Skin of body (tissue), 2 donors: ENCODE data around the gene ABCC8. TPM values are rescaled to one million over a fixed set of nuclear protein-coding genes. Genes with fewer than 3 reads are reported as not detected.

Experiments used
- DNase-seq: peaks from one replicate; lab custom pipeline; 2025; lab: John Stamatoyannopoulos, UW
- total RNA-seq: library from RNA; depleted of rRNA; stranded (reverse); fragments of >200 nt; gene quantifications from one replicate; pipeline ENCODE4 v1.2.3, GENCODE V29; 2014

Gene ABCC8
- total RNA-seq, 1 donor from 2014 or later, result 2.5 TPM

DNA sequence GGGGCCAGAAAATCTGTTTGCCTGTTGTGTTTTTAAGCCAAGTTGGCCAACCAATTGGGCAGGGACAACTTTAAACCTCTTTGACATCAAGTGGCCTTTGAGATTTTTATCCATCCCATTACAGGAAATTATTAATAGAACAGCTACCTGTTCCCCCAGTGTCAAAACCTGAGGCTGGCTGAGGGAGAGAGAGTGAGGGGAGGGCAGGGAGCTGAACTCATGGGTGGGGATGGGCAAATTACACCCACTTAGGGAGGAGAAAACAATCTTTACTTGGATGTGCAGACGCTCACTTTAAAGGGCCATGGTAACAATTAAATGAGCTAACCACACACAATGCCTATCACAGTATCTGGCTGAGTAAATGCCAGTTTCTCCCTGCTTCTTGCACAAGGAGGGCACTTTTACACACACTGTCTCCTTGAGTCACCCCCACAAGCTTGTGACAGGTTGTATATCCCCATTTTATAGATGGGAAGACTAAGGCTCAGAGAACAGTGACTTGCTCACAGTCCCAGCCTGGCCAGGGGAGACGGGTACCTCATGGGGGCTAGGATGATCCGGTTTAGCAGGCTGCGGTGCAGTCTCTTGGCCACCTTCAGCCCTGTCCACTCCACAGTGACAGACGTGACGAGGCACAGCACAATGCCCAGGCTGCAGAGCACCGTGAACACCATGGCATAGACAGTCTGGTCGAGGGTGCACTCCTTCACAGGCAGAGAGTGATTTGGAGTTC lies 70.4 kb downstream of the ABCC8 start:
- DNase-seq, result no peak

DNA sequence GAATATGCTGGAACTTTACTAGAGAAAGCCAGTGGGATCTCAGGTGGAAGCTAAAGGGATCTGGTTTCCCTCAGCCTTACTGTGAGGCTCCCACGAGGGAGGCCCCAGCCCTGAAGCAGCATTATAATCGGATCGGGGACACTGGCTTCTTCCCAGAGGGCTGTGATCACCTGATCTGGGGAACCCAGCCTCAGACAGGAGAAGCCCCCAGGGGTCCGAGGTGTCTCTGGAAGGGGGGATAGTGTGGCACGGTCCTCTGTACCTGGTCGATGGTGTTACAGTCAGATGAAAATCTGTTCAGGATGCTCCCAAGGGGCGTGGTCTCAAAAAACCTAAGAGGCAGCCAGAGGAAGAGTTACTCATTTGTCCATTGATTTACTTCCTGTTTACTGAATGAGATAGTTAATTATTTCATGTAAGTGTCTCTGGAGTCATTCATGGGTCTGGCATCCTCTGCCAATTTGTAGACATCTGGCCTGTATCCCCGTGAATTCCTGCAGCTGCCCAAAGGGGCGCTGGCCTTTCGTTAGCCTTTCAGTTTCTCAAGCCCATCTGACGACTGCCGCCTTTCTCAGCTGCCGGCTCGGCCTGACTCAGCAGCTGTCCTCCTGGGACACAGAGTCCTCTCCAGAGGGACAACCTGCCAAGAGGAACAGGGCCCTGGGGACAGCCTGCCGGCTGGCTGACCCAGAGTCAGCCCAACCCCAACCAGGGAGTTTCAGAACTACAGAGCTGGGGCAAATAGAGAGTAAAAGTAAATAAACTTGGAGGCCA lies 71.2 kb downstream of the ABCC8 start:
- no peak for DNase-seq

DNA sequence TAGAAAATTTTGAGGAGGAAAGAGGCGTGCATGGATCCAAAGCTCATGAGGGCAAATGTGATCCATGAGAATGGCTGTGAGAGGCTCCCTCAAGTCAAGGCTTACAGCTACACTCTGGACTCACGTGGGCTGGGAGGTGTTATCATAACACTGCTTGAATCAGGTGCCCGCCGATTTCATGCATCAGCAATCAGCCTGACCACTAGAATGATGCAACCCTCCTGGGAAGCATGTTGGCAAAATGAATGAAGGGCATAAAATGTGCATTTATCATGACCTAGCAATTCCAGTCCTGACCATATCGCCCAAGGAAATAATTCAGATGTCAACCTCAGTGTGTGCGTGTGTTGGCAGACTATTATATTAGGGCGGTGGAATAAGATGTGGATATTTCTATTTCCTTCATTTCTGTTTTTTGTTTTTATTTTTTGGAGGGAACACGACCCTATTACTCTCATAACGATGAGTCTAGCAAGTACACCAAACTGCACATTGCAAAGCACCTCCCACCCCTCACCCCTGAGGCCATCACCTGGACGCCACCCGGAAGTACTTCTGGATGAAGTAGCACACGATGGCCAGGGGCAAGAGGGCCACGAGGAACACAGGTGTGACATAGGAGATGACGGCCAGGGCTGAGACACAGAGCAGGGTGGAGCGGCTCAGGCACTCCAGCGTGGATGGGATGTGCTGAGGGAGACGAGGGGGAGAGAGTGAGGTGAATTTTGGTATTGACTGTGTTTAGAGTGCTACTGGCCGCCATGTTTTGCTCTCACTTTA lies 72.5 kb downstream of the ABCC8 start:
- no peak for DNase-seq

DNA sequence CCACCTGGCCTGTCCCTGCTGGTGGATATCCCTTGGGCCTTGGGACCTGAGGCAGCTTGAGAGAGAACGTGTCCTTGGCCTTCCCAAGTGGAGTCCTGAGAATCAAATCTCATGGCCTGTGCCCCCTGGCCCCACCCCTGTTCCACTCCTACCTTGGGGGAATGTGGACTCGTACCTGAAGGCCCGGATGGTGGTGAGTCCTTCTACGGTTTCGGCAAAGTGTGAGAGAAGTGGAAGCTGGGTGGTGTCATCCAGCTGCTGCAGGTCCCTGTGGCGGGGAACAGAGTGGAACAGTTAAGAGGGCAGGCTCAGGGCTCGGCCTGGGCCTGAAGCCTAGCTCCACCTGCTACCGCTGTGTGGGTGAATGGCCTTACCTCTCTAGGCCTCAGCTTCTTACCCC lies 74.2 kb downstream of the ABCC8 start:
- no peak for DNase-seq

DNA sequence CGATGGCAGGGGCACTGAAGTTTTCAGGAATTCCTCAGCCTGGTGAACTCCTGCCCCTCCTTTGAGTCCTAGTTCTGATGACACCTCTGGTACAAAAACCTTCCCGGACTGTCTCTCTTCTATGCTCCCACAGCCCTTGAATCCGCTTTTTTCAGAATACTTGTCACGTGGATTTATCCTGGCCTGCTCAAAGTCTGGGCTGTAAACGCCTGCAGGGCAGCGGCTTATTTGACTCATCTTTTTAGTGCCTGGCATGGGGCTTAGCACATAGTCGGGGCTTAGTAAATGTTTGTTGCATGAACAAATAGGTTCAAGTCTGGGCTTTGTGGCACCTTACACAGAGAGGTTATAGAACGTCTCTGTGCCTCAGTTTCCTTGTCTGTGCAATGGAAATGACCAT lies 74.8 kb downstream of the ABCC8 start:
- no peak for DNase-seq

DNA sequence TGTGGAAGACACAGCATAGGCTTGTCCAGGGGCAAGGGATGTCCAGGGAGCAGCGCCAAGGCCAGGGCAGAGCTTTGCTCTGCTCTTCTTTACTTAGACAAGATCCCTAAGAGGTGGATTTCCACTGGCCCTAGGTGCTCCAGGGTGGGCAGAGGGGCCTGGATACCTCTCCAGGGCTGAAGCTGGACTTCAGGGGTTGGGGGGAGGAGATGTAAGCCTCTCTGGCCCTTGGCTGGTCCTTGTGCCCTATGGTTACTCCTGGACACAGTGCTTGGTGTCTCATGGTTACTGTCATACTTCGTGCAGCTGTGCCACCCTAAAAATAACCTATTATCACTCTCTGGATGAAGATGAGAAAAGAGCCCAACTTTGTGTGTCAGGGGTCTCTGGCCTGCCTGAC lies 75.3 kb downstream of the ABCC8 start:
- no peak for DNase-seq

DNA sequence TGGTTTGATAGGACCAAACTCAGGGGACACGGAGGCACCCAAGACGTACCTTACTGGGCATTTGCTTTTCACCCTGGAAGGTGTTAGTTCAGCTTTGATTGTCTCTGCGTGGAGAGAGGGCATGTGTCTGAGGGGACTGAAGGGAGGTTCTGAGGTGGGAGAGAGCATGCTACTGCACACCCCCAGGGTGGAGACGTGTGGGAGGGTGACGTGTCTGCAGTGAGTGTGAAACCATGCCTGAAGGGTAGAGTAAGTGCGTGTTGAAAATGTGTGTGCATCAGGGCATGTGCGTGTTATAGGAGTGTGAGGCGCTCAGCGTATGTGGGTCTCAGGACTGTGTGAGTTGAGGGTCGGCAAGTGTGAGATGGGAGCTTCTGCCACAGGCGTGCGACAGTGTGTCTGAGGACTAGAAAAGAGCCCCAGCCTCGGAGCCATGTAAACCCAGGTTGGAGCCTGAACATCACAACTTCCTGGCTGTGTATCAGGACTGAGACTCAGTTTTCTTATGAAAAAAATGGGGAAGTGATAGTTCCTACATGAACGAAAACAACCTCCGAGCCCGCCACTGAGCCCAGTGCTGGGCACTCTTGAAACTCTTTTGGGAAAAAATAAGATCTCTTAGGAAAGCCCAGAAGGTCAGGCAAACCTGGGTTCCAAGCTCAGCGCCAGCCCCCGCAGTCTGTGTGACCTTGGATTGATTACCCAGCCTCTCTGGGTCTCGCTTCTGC lies 76.4 kb downstream of the ABCC8 start:
- DNase-seq, result no peak

DNA sequence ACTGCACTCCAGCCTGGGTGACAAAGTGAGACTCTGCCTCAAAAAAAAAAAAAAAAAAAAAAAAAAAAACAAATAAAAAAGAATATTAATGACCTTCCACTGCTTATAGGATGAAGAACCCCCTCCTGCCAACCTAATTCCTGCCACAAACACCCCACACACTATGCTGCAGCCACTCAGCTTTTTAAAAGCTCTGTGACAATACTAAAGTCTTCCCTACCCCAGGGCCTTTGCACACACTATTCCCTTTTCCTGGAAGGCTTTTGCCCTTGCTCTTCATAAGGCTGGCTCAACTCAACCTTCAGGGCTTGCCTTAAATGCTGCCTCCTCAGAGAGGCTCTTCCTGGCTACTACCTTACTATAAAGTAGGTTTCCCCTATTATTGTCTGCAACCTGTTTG lies 77.4 kb downstream of the ABCC8 start:
- DNase-seq, result no peak

DNA sequence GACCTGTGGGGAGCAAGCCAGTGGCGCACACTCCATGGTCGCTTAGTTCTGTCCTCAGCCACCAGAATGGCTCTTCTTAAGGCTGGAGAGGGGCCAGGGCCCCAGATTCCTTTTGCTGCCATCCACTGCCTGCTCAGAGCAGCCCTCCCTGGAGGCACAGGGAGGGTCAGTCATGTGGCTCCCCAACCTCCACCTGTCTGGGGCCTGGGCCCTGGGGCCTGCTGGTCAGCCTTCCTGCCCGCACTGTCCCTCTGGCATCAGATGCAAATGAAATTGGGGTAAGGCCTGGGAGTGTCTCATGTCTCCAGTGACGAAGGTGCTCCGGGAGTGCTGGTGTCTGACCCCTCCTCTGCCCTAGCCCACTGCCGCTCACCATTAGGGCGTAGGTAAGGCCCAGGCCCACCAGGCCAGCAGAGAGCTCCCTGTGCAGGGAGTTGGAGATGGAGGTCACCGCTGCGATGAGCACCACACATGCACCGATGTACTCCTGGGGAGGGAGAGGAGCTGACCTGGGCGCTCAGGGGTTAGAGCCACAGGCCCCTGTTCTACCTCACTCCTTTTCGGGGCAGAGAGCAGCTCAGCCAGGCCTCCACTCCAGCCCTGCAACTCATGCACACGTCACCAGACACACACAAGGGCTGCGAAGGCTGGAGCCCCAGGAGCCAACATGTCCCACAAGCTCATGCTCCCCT lies 79.2 kb downstream of the ABCC8 start:
- no peak for DNase-seq

DNA sequence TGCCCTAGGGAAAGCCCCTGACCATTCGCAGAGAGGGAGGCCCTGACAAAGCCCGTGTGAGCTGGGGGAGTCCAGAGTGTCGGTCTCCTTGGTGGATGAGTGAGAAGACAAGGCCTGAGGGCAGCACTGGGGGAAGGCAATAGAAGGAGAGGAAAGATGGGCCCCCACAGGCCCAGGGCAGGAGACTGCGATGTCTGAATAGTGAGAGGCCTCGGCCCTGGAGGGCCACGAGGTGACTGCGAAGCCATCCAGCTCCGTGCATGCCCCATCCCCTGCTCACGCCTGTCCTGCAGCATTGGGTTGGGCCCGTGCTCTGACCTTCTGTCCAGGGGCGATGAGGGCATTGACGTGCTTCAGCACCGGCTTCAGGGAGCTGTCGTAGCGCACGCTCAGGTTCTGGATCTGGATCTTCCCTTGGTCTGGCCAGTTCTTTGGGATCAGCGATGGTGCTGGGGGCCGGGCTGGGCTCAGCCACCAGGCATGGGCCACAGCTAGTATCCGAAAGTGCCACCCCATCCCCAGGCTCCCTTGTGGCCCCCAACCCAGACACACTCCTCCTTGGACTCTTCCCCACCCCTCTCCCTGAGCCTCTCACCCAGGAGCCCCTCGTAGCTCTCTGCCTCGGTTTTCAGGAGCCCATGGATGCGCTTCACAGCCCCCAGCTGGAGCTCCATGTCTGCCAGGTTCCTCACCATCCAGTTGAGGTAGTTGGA lies 79.9 kb downstream of the ABCC8 start:
- no peak for DNase-seq

DNA sequence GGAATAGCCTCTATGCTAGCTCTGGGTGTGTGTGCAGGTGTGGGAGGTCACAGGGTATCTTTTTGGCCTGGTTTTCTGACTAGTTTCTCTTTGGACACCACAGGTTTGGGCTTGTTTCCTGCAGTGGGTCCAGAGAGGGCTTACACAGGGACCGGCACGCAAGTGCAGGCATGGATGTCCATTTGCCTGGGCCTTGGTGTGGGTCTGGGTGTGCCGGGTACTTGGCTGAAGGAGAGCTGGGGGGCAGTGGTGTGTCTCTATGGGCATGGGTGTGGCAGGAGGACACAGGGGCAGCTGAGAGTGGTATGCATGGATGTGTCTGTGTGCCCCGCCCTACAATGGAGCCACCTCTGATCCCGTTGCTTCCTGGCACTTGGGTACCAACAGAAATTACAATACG lies 80.7 kb downstream of the ABCC8 start:
- no peak for DNase-seq

DNA sequence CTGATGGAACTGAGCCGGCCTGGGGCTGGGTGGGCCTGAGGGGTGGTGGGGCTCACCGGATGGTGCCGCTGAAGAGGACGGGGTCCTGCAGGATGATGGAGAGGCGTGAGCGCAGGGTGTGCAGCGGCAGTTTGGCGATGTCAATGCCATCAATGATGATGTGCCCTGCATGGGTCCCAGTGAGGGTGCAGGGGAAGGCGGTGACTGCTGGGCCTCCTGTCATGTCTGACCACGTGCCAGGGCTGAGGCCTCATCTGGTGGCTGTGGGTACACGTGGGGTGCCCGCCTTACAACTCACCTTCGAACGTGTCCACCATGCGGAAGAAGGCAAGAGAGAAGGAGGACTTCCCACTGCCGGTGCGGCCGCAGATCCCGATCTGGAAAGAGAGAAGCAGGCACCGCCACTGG lies 81.1 kb downstream of the ABCC8 start:
- no peak for DNase-seq

DNA sequence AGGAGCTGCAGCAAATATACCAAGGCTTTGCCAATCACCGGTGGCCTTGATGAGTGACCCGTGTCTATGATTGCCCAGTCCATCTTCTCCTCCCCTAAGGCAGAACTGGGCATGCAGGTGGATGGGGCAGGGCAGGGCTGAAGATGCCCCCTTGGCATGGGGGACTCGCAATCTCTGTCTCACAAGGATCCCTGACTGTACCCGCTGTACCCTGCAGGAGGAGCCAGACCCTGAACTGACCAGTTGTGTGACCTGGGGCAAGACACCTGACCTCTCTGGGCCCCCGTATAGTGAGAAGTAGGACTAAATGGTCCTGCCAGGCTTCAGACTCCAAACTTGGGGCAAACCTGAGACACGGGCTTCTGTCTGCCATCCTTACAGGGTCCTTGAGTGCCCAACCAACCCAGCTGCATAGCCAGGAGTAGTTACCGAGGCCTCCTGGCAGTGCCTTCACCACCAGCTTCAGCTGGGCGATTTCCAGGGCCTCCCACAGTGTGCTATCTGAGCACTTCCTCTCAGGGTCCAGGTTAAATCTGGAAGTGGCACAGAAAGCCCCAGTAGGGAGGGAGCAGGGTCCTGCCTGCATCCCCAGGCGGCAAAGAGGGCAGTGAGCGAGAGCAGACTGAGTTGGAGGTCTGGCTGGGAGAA lies 81.8 kb downstream of the ABCC8 start:
- DNase-seq, result no peak

DNA sequence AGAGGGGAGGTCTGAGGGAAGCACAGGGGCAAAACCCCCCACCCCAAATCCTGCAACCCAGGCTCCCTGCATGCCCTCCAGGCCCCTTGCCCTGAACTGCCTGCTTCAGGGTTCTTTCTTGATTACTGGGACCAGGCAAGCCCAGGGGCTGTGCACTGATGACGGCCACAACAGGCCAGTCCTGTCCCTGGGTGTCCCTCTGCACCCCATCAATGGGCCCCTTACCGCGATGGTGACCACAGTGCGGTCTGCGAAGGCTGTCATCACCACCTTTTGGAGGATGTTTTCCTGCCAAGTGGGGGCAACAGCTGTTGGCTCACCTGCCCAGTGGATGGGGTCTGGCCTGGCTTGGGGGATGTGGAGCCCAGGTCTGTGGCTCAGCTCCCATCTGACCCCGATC lies 83.2 kb downstream of the ABCC8 start:
- DNase-seq, result no peak

DNA sequence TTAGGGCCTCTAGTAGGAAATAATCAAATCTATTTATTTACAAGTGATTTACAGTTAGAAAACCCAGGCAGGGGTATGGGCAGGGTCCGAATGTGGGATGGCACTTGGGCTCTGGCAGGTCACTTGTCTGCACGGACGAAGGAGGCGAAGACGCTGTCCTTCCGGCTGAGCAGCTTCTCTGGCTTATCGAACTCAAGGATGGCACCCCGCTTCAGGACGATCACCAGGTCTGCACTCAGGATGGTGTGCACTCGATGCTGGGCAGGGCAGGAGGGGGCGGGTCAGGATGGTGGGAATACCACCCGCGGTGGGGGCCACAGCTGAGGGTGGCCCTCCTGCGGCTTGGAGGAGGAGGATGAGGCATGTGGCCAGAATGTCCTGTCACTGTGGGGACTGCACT lies 83.8 kb downstream of the ABCC8 start:
- DNase-seq, result no peak

DNA sequence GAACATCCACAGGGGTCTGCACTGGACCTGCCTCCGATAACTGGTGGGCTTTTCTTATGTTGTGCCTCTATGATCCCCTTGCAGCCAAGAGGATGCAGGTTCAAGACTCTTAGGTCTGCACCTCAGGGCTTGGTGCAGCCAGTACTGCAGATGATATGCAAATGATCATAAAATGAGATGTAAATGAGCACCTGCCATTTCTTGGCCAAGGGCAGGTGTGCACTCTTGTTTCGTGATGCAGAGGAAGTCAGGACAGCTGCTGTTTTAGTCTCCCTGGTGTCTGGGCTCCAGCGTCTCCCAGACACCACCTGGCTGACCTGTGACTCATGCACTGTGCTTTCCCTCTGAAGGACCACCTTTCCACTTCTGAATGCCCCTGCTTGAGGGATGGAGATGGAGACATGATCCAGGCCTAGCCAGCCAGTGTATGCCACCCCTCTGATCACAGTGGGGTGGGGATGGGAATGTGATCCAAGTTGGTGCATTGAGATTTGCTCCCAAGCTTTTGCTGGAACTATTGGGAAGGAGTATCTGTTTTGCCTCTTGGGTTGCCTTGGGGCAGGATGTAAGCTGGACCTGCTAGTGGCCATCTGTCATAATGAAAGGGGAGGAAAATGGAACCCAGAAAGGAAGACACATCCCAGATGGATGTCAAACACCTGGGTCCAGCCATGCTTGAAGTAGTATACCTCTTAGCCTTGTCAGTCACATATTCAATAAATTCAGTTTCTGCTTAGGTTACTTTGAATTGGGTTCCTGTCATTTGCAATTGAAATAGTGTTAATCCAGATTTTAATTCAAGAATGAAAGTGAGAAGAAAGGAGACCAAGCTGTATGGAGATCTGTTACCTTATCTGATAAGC lies 84.9 kb downstream of the ABCC8 start:
- no peak for DNase-seq

DNA sequence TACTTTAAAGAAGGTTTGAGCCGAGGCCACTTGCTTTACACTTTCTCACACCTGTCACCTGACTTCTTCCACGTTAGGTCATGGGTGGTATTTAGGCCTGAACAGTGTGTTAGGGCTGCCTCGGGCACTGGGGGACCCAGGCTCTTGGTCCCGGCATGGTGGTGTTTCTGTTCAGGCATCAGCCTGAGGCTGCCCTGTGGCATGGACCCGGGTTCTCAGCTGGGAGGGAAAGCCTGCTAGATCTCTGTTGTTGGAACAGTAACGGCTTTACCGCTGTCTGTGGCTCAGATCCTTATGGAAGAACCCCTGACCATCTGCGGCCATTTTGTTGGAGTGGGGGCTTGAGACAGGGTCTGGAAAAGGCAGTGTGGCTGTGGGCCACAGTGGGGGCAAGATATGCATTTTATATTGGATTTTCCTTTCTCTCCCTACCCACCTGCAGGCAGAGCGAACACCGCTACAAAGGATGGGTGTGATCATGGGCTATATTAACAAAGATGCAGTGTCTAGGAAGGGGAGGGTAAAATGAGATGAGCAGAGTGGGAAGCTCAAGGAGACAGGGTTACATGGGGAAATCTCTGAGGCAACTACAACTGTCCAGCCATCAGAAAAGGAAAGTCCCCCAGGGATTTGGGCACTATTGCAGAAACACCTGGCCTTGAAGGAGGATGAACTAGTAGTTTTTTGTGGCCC lies 86.5 kb downstream of the ABCC8 start:
- DNase-seq, result no peak
